NCI-H345 (cell line): Measurements from ENCODE around the gene CACNA1D.

Source experiments
- DNase-seq: peaks from one replicate; lab custom pipeline; 2025; lab: John Stamatoyannopoulos, UW

The CACNA1D gene

DNA sequence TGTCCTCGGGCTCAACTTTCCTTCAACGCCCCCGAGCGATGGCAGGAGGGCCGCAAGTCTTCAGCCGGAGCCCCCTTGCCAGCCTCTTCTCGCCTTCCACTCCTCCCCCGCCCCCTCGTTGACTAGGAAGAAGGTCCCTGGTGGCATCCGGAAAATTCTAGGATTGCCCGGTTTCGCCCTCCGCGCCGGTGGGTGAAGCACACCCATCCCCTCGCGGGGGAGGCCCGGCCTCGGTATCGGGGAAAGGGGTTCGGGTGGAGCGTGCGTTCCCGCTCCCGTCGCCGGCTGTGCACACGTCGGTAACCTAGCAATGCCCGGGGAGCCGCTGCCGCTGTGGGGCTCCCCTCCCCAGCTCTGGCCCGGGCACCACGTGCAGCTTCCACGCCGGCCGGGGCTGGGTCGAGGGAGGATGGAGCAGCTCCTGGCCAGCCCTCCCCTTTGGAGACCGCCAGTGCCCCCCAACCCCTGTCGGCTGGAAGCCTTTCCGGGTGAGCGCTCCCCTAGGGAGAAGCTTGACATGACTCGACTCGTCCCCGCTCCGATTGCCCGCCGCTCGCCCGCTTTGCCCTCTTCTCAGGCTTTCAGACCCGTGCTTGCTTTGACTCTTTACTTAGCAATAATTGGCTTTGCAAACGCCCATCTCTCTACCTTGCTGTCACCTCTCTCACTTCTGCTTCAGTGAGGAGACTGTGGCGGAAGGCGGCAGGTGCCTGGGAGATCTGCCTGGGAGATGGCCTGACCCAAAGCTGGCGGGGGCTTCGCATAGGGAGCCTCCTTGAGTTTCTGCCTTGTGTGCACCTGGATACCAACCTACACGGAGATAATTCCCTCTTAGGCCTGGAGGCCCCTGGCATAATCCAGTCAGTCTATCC, 1.3 kb downstream of the CACNA1D start:
- DNase-seq = peak; percentile 47

DNA sequence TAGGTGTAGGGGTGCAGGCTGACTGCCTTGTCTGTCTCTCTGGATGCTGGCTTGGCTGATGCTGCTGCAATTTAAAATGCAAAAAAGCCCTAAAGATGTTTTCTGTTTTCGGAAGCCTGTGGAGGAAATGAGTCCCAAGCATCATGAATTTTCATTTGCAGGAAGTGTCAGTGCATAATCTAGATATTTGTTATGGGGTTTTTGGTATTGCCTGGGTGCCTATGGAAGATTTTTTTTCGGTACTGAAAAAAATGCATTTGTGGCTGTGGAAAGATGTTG, 1.9 kb downstream of the CACNA1D start:
- no peak for DNase-seq

DNA sequence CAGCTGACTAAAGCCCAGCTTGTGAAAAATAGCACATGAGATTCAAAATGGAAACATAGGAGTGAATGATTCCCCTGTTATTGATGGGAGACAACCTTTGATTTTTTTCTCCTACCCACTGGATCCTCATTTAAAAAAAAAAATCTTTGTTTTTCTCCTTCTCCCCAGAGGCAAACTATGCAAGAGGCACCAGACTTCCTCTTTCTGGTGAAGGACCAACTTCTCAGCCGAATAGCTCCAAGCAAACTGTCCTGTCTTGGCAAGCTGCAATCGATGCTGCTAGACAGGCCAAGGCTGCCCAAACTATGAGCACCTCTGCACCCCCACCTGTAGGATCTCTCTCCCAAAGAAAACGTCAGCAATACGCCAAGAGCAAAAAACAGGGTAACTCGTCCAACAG, 2.6 kb downstream of the CACNA1D start:
- no peak for DNase-seq

DNA sequence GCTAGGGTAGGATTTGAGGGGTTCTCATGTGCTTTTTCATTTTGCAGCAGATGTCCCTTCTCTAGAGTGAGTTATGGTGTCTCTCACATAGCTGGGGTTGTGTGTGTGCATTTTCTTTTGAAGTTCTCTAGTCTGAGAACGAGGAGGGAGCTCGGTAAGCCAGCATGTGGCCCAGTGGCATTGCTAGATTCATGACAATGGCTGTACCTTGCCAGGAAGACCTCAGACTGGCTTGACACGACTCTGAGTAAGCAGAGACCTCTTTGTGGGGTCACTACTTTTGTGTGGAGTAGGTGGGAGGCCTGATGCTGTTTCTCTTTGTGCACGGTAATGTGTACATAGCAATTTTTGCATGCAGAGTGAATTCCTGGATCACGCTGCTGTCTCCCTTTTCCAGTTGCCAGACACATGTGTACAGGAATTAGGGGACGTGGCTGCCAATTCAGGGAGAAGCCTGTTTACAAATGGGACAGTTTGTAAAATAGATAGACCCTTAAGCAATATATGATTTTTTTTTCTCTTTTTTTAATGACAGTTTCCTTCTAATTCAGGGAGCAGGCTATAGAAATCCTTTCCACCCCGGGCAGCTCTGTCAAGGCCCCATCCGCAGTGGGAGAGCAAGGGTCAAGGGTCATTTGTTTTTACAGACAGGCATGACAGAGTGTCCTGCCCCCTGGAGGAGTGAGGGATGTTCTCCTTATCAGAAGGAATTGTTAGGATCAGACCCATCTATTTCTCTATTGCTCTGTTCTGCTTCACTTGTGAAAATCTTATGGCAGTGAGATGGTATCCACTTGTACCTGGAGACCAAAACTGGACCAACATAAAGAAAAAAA, 4.6 kb downstream of the CACNA1D start:
- no peak for DNase-seq

DNA sequence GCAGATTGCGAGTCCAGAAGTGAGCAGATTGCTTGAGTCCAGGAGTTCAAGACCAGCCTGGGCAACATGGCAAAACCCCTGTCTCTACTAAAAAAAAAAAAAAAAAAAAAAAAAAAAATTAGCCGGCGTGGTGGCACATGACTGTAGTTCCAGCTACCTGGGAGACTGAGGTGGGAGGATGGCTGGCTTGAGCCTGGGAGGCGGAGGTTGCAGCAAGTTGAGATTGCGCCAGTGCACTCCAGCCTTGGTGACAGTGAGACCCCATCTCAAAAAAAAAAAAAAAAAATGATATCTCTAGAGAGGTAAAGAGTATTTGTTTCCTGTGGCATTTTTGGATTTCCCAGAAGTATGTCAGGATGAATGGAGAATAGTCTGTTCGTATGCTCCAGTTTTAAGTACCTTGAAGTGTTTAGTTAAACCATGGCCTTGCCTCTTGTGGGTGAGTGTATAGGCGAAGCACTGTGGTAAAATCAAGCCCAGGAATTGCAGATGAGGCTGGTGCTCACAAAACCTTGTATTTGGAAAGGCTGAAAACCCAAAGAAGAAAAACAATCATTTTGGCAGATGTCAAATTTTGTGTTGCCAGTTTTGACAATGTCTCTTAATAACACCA, 5.9 kb downstream of the CACNA1D start:
- no peak for DNase-seq

DNA sequence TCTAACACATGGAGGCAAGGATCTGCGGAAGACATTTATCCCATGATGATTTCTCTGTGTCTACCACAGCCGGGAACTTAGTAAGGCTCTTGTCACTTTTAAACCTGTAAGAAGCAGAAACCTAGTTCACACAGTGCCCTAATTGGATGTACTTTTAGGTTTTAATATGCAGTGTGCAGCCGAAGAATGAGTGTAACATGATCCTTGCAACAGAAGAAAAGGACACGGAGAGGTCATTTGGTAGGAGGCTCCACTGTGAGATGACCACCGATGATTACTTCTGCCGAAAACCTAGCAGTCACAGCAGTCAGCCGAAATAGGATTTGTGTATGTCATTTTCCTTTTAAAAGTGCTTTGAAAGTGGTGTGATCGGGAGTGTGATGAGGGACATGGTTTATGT, 6.8 kb downstream of the CACNA1D start:
- DNase-seq = no peak

DNA sequence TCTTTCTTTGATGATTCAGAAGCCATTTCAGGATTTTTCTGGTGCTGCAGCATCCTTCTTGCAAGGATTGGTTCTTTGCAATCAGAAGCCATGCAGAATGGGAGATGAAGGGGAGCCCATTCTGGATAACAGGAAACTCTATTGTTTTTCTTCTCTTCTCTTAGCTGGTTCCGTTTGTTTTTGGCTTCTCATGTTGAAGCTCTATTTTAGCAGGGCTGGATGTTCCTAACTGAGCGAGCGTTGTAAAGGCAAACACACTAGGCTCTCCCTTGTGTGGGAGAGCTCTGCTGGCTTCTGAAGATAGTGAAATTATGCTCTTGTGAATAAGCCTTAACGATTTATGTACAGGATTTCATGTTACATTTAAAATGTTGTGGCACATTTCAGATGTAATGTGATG, 8.3 kb downstream of the CACNA1D start:
- no peak for DNase-seq

DNA sequence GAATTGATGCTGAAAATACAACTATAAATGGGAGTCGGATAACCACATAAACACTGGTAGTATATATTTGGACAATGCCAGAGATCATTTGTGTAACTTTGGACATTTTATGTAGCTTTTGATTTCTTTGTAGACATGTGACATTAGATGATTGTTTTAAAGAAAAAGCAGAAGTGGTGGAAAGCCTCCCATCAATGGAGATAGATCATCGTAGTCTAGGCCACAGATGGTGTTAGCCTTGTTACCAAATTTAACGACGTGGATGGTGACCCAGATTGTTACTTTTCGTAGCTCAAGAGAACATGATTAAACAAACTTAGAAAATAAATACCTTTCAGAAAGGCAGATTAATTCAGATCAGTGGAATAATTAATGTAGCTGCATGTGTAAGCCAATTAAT, 8.8 kb downstream of the CACNA1D start:
- no peak for DNase-seq

DNA sequence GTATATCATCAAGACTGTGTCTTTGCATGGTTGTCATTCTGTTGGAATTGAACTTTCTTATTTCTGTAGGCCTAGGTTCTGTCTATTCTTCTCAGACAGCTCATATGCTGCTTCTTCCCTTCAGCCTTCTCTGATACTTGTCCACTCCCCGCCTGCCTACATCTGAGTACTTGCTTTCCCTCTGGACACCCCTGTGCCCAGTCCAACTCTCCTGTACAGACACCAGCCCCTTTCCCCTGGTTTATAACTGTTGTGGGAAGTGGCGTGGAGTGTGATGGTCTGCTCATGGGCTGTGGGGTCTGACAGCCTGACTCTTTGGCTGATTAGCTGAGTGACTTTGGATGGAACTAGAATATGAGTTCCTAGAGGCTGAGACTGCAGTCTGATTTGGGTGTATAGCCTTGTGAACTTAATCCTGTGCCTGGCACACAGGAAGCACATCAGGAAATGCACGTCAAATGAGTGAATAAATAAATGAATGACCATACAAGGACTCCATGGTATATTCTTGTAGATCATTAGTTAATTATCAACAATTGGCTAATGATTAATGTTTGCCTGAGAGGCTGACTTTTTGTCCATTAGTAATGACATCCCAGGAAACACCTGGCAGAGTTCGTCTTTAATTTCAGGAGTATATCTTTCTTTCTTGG, 11.8 kb downstream of the CACNA1D start:
- no peak for DNase-seq

DNA sequence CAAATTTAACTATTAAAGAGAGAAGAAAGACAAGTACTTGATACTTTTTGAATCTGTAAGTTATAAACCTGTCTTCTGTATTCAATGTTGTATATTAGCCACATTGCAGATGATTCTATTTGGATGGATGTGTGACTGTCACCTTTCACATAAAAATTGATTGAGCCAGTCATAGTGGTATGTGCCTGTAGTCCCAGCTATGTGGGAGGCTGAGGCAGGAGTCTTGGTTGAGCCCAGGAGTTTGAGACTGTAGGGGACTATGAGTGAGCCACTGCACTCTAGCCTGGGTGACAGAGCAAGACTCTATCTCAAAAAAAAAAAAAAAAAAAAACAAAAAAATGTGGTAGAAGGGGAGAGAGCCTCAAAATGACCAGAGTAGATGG, 12.3 kb downstream of the CACNA1D start:
- no peak for DNase-seq

DNA sequence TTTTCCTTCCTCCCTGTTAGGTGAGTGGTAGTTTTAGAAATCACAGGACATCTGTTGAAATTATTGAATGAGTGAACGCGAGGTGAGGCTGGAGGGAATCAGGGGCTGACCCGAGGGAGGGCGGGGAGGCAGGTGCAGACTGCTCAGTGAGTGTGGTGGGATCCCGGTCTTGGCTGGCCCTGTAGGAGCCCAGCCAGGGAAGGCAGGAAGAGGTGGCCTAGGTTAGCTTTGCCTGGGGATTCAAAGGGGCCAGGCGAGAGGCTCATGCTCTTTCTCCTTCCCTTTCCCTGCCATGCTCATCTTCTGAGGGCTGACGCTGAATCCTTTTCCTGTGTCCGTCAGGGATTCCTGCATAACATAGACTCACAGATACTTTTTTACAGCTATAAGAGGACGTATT, 15.1 kb downstream of the CACNA1D start:
- DNase-seq = no peak

DNA sequence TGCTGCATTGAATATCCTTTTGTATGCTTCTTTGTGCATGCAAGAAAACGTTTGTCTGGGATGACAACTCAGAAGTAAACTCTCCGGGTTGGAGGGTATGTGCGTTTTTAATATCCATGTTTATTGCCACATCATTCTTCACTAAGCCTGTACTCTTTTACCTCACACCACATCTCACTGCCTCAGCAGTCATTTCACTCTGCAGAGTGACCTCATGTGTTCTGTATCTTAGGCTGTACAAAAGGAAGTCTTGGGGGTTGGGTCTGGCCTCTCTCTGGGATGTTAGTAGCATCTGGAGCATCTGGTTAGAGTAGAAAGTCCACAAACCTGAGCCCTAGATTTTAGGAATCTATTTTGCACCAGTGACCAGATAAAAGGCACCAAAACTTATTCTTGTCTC, 16.1 kb downstream of the CACNA1D start:
- DNase-seq = no peak

DNA sequence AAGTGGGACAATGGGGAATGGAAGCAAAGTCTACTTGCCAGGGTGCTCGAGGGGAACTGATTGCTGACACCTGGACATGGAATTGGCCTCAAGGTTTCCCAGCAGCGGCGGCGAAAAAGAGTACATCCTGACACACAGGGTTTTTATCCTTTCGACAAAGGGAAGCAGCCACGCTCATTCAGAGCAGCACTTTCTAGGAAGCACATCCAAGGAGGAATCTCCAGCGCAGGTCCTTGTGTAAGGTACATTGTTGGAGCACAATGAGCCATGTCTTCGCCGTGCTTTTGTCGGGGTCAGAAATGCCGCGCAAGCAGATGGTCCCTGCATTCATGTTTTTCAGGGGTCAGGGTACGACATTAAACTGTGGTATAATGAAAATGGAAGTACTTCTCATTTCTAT, 16.8 kb downstream of the CACNA1D start:
- no peak for DNase-seq

DNA sequence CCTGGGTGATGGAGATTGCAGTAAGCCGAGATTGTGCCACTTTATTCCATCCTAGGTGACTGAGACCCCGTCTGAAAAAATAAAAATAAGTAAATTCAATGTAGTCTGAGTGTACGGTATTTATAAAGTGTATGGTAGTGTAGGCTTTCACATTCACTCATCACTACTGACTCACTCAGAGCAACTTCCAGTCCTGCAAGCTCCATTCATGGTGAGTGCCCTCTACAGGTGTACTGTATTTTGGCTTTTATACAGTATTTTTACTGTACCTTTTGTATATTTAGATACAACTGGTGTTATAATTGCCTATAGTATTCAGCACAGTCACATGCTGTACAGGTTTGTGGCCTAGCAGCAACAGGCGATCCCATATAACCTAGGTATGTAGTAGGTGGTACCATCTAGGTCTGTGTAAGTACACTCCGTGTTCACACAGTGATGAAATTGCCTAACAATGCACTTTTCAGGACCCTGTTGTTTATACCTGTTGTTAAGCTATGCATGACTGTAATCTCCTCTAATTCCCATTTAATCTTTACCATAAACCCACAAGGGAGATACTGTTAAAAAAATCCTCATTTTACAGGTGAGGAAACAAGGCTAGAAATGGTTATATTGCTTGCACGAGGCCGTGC, 19.3 kb downstream of the CACNA1D start:
- no peak for DNase-seq

DNA sequence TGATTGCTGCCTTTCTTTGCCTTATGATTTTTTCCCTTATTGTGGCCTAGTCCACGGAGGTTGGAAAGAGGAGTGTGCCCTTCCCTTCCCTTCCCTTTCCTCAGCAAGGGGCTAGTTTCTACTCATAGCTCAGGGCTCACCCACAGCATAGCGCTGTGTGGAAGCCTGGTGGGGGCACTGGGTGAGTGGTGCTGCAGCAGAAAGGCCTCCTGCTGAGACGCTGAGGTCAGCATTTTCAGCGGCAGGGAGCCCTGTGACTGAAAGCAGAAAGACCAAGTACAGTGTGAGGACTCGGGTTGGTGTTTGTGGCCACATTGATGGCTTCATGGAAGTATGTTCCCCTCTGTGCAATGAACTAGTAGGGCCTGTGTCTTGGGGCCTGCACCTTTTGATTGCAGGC, 21.9 kb downstream of the CACNA1D start:
- no peak for DNase-seq

DNA sequence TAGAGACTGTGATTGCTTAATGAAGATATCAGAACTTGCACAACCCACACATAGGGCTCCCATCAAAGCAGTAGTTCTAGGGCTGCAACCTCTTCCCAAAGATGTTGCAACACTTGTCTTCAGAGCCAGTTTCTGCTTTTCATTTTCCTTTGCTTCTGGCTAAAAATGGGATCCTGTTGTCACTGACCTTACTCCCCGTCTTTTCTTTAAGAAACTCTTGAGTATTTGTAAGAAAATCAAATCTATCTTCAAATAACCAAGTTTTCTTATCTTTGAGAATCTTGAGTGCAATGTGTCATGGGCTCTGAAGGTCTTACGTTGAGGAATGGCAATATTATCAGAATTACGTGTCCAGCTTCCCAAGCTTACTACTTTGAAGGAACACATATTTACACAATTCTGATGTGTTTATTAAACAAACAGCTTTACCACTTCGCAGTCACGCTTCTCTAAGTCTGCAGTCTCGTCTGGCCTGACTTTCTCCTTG, 24.1 kb downstream of the CACNA1D start:
- no peak for DNase-seq

DNA sequence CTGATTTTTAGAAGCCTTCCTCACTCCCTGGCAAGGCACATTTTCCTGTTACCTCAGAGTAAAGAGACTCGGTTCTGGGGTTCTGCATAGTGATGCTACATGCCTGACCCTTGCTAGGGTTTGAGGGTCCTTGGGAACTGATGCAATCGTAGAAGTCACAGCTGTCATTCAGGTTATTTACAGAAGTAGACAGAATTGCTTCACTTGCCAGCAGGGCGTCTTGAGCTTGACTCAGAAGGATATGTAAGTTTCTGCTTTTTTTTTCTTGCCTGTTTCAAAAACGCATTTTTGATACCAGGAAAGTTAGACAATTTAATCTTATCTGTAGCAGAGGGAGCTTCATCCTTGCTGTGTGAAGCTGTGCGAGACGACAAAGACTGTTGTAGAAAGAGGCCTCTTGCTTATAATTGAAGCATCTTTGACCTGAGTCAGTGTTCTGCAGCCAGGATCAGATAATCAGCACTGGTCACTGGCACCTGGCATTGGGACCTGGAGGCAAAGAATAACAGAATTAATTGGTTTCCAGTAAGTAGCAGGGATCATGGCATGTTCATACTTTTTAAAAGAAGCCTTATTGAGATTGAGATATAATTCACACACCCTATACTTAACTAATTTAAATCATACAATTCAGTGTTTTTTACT, 24.8 kb downstream of the CACNA1D start:
- no peak for DNase-seq

DNA sequence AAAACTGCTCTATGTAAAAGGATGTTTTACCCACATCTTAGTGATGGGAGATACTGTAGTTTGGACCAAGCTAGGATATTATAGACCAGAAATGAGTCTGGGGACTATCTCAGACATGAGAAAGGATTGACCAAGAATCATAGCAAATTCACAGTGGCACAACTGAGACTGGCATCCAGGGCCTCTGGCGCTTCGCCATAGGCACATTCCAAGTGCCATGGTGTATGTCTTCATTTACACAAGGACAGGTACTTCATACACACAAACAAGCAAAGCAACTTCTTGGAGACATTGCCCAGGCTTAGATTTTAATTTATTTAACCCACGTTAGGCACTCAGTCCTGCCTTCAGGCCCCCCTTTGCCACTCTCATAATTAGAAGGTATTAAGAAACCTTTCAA, 28.9 kb downstream of the CACNA1D start:
- DNase-seq = no peak

DNA sequence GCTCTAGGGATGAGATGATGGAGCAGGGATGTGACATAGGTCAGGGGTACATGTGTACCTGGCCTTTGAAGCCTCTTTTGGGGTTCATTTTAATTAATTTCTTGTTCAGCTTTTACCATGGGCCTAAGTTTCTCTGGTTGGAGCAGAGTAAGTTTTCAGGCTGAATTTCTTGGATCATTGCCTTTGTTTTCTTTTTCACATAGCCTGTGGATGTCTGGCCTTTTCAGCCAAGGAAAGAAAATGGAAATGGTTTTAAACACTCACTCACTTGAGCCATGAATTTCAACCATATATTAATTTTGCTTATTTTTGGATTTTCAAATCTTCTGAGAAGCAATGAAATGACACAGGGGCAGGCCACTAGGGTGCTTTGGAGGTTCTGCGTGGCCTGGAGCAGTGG, 30.2 kb downstream of the CACNA1D start:
- no peak for DNase-seq

DNA sequence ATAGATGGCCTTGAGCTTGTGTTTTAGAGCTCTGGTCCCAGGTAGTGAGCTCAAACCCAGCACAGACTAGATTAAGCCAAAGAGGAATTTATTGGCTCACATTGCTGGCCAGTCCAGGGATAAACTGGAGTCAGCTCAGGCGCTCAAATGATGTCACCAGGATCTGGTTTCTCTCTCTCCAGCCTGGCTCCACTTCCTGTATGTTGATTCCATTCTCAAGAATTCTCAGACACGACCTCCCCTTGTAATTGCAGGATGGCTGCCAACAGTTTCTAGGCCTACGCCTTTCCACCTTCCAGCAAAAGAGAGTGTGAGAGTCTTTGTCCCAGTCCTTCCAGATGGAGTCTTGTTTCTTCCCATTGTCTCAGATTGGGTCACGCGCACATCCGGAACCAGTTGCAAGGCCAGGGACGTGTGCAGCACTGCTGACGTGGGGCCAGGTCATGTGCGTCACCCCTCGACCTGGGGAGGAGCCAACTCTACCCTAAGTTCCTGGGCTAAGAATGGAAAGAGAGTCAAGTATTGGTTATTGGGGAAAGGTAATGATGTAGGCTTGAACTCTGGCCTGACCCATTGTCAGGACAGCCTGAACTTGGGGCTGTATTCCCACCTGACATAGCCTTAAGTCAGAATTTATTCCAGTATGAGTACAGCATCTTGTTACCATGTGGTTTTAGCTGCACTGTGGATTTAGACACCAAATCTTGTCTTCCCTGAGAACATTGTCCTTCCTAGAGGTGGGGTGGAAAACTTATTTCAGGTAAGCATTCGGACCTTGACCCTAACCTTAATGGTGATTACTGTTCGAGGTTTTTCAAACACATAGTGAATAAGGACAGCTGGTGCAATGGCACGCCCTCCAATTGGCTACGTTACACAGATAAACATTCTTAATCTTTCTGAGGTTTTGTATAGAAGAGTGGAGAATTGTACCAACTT, 31.6 kb downstream of the CACNA1D start:
- no peak for DNase-seq

DNA sequence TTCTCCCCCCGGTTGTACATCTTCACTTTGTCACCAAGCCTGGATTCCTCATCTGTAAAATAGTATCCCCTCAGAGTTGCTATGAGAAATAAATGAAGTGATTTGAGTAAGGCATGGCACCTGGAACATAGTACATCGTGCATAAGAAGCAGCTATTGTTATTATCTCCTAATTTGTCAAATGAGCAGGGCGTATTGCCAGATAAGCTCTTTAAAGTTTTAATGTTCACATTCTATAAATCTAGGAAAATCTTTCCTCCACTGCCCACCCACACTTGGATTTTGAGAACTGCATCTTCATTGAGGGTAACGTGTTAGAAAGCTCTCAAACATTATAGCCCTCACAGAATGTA, 32.3 kb downstream of the CACNA1D start:
- DNase-seq = no peak
